ENCODE data around the gene FCAMR.

The FCAMR gene

GRCh38 chr1:206955476-206956451 lies 14.5 kb downstream of the FCAMR start:
- DNase-seq = no peak

- no peak for DNase-seq
Observed at GRCh38 chr1:206954459-206955342, 15.6 kb downstream of the FCAMR start.

DNA sequence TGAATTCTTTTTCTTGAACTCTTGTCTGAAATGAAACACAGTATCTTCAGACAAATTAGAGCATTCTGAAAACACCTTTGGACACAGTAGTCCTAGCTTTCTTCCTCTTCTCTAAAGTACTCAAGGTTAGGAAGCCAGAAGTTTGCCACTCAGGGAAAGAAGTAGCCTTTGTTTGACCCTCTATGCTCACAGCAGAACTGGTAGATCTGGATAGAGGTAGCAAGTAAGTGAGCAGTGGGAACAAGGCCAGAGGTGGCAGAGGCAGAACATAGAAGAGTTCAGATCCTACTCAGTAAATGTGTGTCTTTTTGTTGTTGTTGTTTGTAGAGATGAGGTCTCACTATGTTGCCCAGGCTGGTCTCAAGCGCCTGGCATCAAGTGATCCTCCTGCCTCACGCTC lies 16.6 kb downstream of the FCAMR start:
- DNase-seq = no peak

- no peak for DNase-seq
Observed at GRCh38 chr1:206953126-206953525, 17.1 kb downstream of the FCAMR start.

DNA sequence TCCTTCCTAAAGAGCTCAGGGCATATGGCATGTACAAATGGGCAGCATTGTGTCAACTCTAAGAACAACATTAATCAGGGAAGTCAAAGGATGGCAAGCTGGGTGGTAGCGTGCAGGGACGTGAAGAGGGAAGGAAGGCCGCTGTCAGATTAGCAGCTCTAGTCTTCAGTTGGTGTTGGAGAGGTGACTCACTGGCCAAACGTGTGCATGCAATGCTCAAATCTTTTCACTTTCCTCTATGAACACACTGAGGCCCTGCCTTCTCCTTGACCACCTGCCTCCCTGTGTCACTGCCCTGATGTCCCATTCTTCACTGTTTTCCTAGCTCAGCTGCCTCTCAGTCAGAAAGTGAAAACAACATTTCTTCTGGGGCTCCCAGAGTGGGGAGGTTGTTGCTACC lies 18.1 kb downstream of the FCAMR start:
- no peak for DNase-seq

- no peak for DNase-seq
Observed at GRCh38 chr1:206951318-206952100, 18.8 kb downstream of the FCAMR start.

GRCh38 chr1:206949641-206950040 lies 20.6 kb downstream of the FCAMR start:
- DNase-seq = no peak

DNA sequence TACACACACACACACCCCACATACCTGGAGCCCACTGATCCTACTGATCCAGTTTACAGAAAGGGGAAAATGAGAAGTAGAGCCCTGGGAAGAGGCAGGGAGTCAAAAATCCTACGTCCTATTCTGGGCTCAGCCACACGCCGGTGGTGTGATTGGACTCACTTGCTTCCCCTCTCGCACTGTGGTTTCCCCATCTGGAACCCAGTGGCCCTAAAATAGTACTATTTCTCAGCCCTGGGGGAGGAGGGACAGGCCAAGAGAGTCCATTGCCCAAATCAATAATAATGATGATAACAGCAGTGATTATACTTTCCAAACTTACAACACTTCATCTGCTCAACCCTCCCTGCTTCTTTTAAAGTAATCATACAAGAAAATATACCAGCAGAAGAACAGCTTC lies 21.1 kb downstream of the FCAMR start:
- DNase-seq = no peak

GRCh38 chr1:206947255-206947654 lies 23.0 kb downstream of the FCAMR start:
- DNase-seq = no peak

GRCh38 chr1:206946261-206946660 lies 24.0 kb downstream of the FCAMR start, which contains the start of gene PIGR:
PIGR (minus strand) TSS chr1:206946466; CDS start chr1:206940531, 5,935 bp downstream.
- DNase-seq = no peak

- DNase-seq = no peak
Observed at GRCh38 chr1:206945779-206946178, 24.5 kb downstream of the FCAMR start.

DNA sequence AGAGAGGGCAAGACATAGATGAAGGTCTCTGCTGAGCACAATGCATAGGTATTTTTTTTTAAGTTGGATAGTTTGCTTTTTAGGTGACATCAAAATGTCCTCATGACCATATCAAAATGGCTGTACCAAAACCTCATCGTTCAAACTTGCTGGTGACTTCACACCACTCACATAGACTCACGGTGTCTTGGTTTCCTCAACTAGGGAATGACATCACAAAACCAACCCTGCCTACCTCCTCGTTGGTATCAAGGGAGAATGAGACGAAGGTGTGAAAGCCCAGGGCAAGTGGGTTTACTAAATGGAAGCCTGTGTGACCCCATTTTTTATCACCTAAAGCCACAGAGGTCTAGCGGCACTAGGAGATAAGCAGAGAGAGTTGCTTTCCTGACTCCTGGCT lies 25.6 kb downstream of the FCAMR start:
- DNase-seq = no peak

- DNase-seq = no peak
Observed at GRCh38 chr1:206941766-206942418, 28.4 kb downstream of the FCAMR start.

DNA sequence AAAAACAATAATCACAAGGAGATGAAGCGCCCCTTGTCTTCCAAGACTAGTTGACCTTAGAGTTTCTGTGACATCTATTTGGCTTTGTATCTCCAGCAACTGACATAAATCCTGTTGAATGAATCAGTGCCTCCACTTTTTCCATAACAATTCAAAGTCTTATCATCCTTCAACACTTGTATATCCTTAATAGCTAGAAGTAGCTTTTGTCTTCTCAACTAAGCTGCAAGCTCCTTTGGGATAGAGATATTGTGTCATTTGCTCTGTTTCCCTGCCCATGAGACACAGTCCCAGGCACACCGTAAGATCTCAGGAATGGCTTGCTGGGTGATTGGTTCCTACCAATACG lies 29.7 kb downstream of the FCAMR start:
- no peak for DNase-seq

GRCh38 chr1:206939841-206940587 lies 30.2 kb downstream of the FCAMR start:
- no peak for DNase-seq

DNA sequence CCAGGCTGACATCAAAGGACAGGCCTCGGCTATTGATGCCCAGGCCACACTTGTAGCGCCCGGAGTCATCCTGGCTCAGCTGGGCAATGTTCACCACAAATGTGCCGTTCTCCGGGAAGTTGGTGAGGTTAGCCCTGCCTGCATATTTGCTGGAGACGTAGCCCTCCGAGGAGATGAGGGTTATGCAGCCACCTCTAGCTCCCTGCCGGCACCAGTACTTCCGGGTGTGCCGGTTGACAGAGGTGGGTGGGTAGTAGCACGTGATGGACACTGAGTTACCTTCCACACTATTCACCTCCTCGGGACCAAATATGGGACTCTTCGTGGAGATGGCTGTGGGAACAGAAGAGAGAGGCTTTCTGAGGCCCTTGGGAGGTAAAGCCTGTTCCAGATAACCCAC lies 31.1 kb downstream of the FCAMR start:
- no peak for DNase-seq

DNA sequence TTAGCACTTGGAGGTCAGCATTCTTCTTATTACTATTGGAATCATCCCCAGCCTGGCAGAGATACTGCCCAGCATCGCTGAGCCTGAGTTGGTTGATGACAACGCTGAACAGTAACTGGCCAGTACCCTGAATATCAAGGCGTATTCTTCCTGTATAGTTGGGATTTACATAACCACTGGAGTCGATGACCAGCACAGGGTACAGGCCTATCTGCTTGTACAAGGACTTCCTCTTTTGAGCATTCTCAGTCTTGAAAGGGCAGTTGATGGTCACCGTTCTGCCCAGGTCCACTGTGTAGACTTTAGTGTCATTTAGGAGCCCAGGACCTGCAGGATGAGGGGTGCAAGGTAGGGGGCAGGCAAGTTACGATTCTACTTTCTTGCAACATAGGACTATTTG lies 32.8 kb downstream of the FCAMR start:
- no peak for DNase-seq

GRCh38 chr1:206935491-206936067 lies 34.7 kb downstream of the FCAMR start:
- no peak for DNase-seq

GRCh38 chr1:206933333-206933945 lies 36.8 kb downstream of the FCAMR start:
- peak; percentile 60 for DNase-seq

DNA sequence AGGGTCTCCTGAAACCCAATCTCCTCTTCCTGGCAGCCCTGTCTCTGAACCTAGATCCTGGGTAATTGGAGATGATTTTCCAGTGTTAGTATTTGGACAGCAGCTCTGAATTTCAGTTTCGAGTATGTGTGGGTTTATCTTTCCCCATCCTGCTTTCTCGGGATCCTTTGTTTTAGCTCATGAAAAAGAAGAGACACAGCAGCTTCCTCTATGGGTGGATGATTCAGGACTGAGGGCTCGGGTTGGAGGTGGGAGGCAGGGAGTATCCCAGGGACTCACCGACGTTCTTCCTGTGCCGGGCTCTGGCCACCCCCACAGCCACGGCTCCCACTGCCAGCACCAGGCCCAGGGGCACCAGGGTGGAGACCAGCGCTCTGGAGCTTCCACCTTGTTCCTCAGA lies 38.1 kb downstream of the FCAMR start:
- DNase-seq = no peak

GRCh38 chr1:206931709-206932108 lies 38.6 kb downstream of the FCAMR start:
- no peak for DNase-seq

All from activated CD4-positive, alpha-beta T cell treated with anti-CD3 and anti-CD28 coated beads for 1 hour (primary cell).